K562 (cell line): ENCODE measurements around the gene GPX5. TPM values are rescaled to one million over a fixed set of nuclear protein-coding genes. Genes with fewer than 3 reads are reported as not detected.

ENCODE experiments used
- CREBBP ChIP-seq: IDR thresholded peaks from one replicate; pipeline ENCODE4 v1.6.1; 2012; ENCODE audit warnings: low read depth, mild to moderate bottlenecking, control low read depth, inconsistent platforms, low read length
- CXXC5 ChIP-seq: fragments of 250-450 bp; sonication (Bioruptor Pico); IDR thresholded peaks from 2 replicates; pipeline ENCODE4 v1.8.0; 2022; ENCODE audit warnings: inconsistent platforms, mild to moderate bottlenecking, moderate library complexity
- FOXP1 ChIP-seq: sonication (generic); formaldehyde crosslinking; IDR thresholded peaks from 2 replicates; pipeline ENCODE4 v1.8.0; 2022; ENCODE audit warnings: mild to moderate bottlenecking, missing genetic modification reagents
- KDM2B ChIP-seq: fragments of 250-450 bp; sonication (Bioruptor Pico); IDR thresholded peaks from 2 replicates; pipeline ENCODE4 v1.8.0; 2021; ENCODE audit warnings: mild to moderate bottlenecking, moderate library complexity
- KDM5B ChIP-seq: fragments of 200-600 bp; sonication (generic); IDR thresholded peaks from 2 replicates; pipeline ENCODE4 v1.6.1; 2012; ENCODE audit warnings: low read depth, mild to moderate bottlenecking, moderate library complexity, low read length, control low read depth, inconsistent platforms; ENCODE audit not compliant: insufficient replicate concordance
- KLF16 ChIP-seq: IDR thresholded peaks from 2 replicates; pipeline ENCODE4 v1.6.1; 2016; ENCODE audit warnings: antibody characterized with exemption
- MBD1 ChIP-seq: fragments of 250-450 bp; sonication (Bioruptor Pico); IDR thresholded peaks from 2 replicates; pipeline ENCODE4 v1.8.0; 2022; ENCODE audit warnings: inconsistent platforms
- POLR2H ChIP-seq: IDR thresholded peaks from 2 replicates; pipeline ENCODE4 v1.6.1; 2016; ENCODE audit warnings: missing genetic modification characterization, low read depth, mild to moderate bottlenecking, control low read depth, missing compliant biosample characterization, moderate library complexity
- RFX7 ChIP-seq: fragments of 250-450 bp; sonication (Bioruptor Pico); IDR thresholded peaks from 2 replicates; pipeline ENCODE4 v1.5.1; 2021; ENCODE audit warnings: mild to moderate bottlenecking
- SNAPC5 ChIP-seq: fragments of 250-450 bp; sonication (Bioruptor Pico); IDR thresholded peaks from 2 replicates; pipeline ENCODE4 v1.8.0; 2021; ENCODE audit warnings: moderate library complexity, mild to moderate bottlenecking, inconsistent platforms
- TCFL5 ChIP-seq: fragments of 250-450 bp; sonication (Bioruptor Pico); conservative IDR thresholded peaks from 2 replicates; pipeline ENCODE4 v1.6.1; 2021; ENCODE audit warnings: mild to moderate bottlenecking, moderate library complexity, matching md5 sums
- ZNF140 ChIP-seq: fragments of 250-450 bp; sonication (Bioruptor Pico); IDR thresholded peaks from 2 replicates; pipeline ENCODE4 v1.8.0; 2021; ENCODE audit warnings: moderate library complexity, mild to moderate bottlenecking, inconsistent platforms
- ZNF518B ChIP-seq: fragments of 250-450 bp; sonication (Bioruptor Pico); IDR thresholded peaks from 2 replicates; pipeline ENCODE4 v1.5.0; 2021; ENCODE audit warnings: mild to moderate bottlenecking, moderate library complexity
- ZNF561 ChIP-seq: fragments of 450-650 bp; formaldehyde crosslinking; conservative IDR thresholded peaks from 2 replicates; pipeline ENCODE4 v1.4.0; 2020; ENCODE audit warnings: mild to moderate bottlenecking, moderate library complexity
- ZNF57 ChIP-seq: fragments of 450-650 bp; formaldehyde crosslinking; IDR thresholded peaks from 2 replicates; pipeline ENCODE4 v1.4.0; 2020; ENCODE audit warnings: mild to moderate bottlenecking, moderate library complexity
- polyA plus RNA-seq, 8 experiments: library from polyadenylated mRNA; depleted of rRNA in 4 of 8; stranded (reverse) in 5 of 8; unstranded in 3 of 8; fragments of >200 nt; fragmentation: Nextera tagmentation in 2 of 8; fragmentation: Illumina TruSeq in 1 of 8; extraction: Ambion mirVana in 2 of 8; extraction: Trizol in 1 of 8; gene quantifications; 2 replicates each; pipeline versions ENCODE4 v1.2.1 to v1.2.3, GENCODE V29; 2011 to 2014; ENCODE audit warnings: inconsistent platforms in 1 of 8, missing spikeins in 1 of 8
- total RNA-seq, 7 experiments: library from RNA; depleted of rRNA in 6 of 7; stranded (reverse); fragments of >200 nt in 6 of 7; fragmentation: Illumina TruSeq in 2 of 7; extraction: Trizol in 2 of 7; gene quantifications; 2 replicates each; pipeline versions ENCODE4 v1.2.1 to v1.2.3, GENCODE V29; 2011 to 2021; ENCODE audit warnings: low replicate concordance in 1 of 7
- TF ChIP-seq, protein P1 (sequence below): IDR thresholded peaks from 2 replicates; pipeline ENCODE4 v1.6.1; 2011; ENCODE audit not compliant: insufficient read length; ENCODE audit errors: extremely low read depth
- TF ChIP-seq, protein P2 (sequence below): sonication (generic); formaldehyde crosslinking; IDR thresholded peaks from 2 replicates; pipeline ENCODE4 v1.8.1; 2023; ENCODE audit warnings: mild to moderate bottlenecking, missing genetic modification reagents

The GPX5 gene
- total and polyA plus RNA-seq, 9 of the 15 experiments (the other 6 are each of a cell fraction or from before 2014, with no cell fraction given) = 0.07 to 0.18 (median 0.15) TPM; not detected in 6

GRCh38 chr6:28537509-28538140, 11.9 kb downstream of the GPX5 start (continued):
- TF ChIP-seq ZNF518B (CRISPR knock-in tag) (no peak), ZNF561 (CRISPR knock-in tag) (no peak), FOXP1 (CRISPR knock-in tag) (no peak), TCFL5 (CRISPR knock-in tag) (no peak), KDM2B (CRISPR knock-in tag) (no peak), SNAPC5 (CRISPR knock-in tag) (no peak), CXXC5 (CRISPR knock-in tag) (0 out of 2 replicates have a peak, but pooled peaks have one; percentile 16), POLR2H (peak; percentile 68), MBD1 (0 out of 2 replicates have a peak, but pooled peaks have one; percentile 39), ZNF140 (no peak), RFX7 (CRISPR knock-in tag) (no peak), KLF16 (no peak), KDM5B (no peak), CREBBP (no peak), ZNF57 (CRISPR knock-in tag) (no peak)
- TF ChIP-seq, protein P1, sequence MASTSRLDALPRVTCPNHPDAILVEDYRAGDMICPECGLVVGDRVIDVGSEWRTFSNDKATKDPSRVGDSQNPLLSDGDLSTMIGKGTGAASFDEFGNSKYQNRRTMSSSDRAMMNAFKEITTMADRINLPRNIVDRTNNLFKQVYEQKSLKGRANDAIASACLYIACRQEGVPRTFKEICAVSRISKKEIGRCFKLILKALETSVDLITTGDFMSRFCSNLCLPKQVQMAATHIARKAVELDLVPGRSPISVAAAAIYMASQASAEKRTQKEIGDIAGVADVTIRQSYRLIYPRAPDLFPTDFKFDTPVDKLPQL = no peak
- TF ChIP-seq, protein P2, sequence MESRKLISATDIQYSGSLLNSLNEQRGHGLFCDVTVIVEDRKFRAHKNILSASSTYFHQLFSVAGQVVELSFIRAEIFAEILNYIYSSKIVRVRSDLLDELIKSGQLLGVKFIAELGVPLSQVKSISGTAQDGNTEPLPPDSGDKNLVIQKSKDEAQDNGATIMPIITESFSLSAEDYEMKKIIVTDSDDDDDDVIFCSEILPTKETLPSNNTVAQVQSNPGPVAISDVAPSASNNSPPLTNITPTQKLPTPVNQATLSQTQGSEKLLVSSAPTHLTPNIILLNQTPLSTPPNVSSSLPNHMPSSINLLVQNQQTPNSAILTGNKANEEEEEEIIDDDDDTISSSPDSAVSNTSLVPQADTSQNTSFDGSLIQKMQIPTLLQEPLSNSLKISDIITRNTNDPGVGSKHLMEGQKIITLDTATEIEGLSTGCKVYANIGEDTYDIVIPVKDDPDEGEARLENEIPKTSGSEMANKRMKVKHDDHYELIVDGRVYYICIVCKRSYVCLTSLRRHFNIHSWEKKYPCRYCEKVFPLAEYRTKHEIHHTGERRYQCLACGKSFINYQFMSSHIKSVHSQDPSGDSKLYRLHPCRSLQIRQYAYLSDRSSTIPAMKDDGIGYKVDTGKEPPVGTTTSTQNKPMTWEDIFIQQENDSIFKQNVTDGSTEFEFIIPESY (CRISPR knock-in tag) = peak; percentile 68
